GM19043 (cell line): ENCODE measurements around the gene ARAF.

Experiments used
- ATAC-seq: cut with Tn5 transposase; IDR thresholded peaks from one replicate; pipeline ENCODE4 v1.9.1; 2021; ENCODE audit warnings: low read depth; ENCODE audit not compliant: unreplicated experiment

The ARAF gene

DNA sequence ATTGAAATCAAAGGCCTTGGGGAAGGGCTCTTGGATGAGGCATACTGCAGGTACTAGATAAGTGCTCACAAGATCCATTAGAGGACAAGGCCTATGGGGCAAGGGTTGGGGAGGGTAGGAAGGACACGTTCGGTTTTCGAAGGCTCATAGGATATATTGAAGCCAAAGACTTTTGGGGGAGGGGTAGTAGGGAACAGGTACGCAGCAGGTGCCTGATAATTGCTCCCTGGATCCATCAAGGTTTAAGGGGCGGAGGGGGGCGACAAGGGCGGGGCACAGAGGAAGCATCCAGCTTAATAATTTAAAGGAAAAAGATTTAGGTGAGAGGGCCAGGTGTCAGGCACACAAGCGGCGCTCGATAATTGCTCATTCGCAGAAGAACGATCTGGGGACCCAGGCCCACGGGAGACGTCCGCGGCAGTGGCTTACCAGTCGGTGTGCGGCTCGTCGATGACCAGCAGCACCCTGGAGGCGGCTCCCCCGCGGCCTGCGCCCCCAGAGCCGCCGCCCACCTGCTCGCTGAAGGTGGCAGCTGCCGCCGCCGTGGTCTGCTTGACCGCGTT, 58.0 kb downstream of the ARAF start:
- ATAC-seq, result no peak

DNA sequence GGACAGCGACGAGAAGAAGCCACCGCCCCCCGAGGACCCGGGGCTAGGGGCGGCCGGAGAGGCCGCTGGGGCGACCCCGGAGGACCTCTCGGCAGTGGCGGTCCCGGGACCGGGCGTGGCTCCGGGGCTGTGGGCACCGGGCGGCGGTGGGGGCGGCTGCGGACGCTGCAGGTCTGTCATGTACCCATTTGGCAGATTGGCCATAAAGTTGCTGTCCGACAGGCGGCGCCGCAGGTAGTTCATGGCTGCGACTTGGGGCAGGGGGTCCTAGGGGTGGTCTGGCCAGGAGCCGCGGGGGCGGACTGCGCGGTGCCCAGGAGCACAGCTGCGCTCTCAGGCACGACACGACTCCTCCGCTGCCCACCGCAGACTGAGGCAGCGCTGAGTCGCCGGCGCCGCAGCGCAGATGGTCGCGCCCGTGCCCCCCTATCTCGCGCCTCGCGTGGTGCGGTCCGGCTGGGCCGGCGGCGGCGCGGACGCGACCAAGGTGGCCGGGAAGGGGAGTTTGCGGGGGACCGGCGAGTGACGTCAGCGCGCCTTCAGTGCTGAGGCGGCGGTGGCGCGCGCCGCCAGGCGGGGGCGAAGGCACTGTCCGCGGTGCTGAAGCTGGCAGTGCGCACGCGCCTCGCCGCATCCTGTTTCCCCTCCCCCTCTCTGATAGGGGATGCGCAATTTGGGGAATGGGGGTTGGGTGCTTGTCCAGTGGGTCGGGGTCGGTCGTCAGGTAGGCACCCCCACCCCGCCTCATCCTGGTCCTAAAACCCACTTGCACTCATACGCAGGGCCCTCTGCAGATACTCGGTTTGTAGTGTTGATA, 58.7 kb downstream of the ARAF start, which contains the start of gene SYN1:
Gene SYN1 (minus strand): TSS at position 372 of the 817 bp plus-strand sequence. CDS start 129 bp downstream, at position 243.
- ATAC-seq, result peak; percentile 61

DNA sequence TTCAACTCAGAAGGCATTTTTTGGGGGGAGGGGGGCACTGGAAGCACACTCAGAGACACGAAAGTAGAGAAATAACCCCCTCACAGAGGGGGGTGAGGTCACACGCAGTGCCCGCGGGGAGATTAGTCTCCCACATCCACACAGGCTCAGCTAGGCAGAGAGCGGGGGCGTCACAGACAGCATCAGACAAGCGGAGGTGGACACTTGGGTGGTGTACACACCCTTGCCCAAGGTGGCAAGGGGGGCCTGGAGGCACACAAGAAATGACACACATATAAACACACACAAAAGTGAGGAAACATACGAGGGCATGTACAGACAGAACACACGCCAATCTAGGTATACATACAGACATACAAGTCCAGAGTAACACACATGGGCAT, 59.3 kb downstream of the ARAF start:
- ATAC-seq, result no peak
